Measurements from ENCODE around the gene ZNF575. TPM values are rescaled to one million over a fixed set of nuclear protein-coding genes. Genes with fewer than 3 reads are reported as not detected.

Gene ZNF575
- total and polyA plus RNA-seq, 10 of the 15 experiments (the other 5 are each of a cell fraction or from before 2014, with no cell fraction given): 0.18 to 2.8 (median 0.75) TPM

DNA sequence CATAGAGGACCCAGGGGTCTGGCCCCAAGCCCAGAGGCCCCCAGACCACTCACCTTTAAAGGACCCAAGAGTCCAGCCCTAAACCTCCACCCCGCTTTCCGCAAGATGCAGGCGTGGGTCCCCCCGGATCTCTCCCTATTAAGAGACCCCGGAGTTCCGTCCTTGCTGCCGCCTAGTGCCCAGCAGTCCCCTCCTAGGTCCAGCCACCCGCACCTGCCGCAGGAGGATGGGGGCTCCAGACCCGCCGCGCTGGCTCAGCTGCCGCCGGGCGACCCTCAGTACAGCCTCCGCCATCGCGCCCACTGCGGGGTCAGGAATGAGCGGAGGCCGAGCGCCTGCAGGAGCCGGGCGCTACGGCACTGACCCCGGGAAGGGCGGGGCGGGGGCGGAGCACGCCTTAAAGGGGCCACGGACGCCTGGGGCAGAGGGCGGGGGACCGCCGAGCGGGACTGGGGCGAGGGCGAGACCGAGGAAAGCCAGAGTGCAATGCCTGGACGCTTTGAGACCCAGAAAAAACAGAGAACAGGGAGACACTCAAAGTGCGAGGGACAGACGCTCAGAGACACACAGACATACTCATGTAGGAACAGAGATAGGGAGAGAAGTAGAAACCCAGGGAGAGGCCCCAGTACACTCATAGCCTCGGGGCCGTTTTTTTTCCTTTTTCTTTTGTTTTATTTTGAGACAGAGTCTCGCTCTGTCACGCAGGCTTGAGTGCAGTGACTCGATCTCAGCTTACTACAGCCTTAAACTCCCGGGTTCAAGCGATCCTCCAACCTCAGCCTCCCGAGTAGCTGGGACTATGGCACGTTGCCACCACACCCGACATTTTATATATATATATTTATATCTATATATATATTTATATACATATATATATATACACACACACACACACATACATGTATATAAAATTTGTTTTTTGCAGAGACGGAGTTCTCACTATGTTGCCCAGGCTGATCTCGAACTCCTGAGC is 5.8 kb upstream of the ZNF575 start, which contains the start of gene ETHE1 (continued):
- TF ChIP-seq, protein P1, sequence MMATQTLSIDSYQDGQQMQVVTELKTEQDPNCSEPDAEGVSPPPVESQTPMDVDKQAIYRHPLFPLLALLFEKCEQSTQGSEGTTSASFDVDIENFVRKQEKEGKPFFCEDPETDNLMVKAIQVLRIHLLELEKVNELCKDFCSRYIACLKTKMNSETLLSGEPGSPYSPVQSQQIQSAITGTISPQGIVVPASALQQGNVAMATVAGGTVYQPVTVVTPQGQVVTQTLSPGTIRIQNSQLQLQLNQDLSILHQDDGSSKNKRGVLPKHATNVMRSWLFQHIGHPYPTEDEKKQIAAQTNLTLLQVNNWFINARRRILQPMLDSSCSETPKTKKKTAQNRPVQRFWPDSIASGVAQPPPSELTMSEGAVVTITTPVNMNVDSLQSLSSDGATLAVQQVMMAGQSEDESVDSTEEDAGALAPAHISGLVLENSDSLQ (IDR thresholded peaks at IDR 0.05): no peak
- TF ChIP-seq NBN (IDR thresholded peaks at IDR 0.05): no peak
- TF ChIP-seq CHD2 (IDR thresholded peaks at IDR 0.05; ENCODE audit: borderline replicate concordance, low read depth, low read length): no peak
- no peak; the same call in 1 of the 2 replicates for TF ChIP-seq DPF2 (IDR thresholded peaks at IDR 0.05)
- TF ChIP-seq FOS (IDR thresholded peaks at IDR 0.05; ENCODE audit: borderline replicate concordance, extremely low read depth, insufficient read length): no peak
- TF ChIP-seq, protein P2, sequence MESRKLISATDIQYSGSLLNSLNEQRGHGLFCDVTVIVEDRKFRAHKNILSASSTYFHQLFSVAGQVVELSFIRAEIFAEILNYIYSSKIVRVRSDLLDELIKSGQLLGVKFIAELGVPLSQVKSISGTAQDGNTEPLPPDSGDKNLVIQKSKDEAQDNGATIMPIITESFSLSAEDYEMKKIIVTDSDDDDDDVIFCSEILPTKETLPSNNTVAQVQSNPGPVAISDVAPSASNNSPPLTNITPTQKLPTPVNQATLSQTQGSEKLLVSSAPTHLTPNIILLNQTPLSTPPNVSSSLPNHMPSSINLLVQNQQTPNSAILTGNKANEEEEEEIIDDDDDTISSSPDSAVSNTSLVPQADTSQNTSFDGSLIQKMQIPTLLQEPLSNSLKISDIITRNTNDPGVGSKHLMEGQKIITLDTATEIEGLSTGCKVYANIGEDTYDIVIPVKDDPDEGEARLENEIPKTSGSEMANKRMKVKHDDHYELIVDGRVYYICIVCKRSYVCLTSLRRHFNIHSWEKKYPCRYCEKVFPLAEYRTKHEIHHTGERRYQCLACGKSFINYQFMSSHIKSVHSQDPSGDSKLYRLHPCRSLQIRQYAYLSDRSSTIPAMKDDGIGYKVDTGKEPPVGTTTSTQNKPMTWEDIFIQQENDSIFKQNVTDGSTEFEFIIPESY (IDR thresholded peaks at IDR 0.05): no peak
- TF ChIP-seq CHD4 (IDR thresholded peaks at IDR 0.05): no peak
- TF ChIP-seq RELA (IDR thresholded peaks at IDR 0.05; ENCODE audit: borderline replicate concordance, partially characterized antibody): no peak
- TF ChIP-seq NR2C1 (IDR thresholded peaks at IDR 0.05): peak; percentile 84
- peak in 1 of 2 experiments; percentile 83; a peak in 2 of 3 replicates for TF ChIP-seq EGR1 (IDR thresholded peaks at IDR 0.05; ENCODE audit: borderline replicate concordance in 1 of 2, low read depth in 2 of 2, low read length in 2 of 2)
- TF ChIP-seq POU2F2 (IDR thresholded peaks at IDR 0.05; ENCODE audit: borderline replicate concordance, low read depth, low read length): peak; percentile 28; the same call in 1 of the 3 replicates
- TF ChIP-seq ZNF274 (IDR thresholded peaks at IDR 0.05; ENCODE audit: insufficient read depth, insufficient read length): no peak
- TF ChIP-seq KLF5 (IDR thresholded peaks at IDR 0.05; ENCODE audit: partially characterized antibody): no peak
- no peak for TF ChIP-seq CTCF (IDR thresholded peaks at IDR 0.05 in 2 of 3, conservative IDR thresholded peaks at IDR 0.05 in 1 of 3; ENCODE audit: control insufficient read depth in 2 of 3, extremely low read depth in 1 of 3, insufficient read depth in 1 of 3, low read depth in 3 of 3, low read length in 3 of 3)
- 0 out of 4 replicates have a peak, but pooled peaks of 1 of the 2 experiments have one; percentile 19 for TF ChIP-seq SRF (IDR thresholded peaks at IDR 0.05; ENCODE audit: low read depth in 2 of 2, low read length in 2 of 2)
- TF ChIP-seq ZBED1 (IDR thresholded peaks at IDR 0.05; ENCODE audit: borderline replicate concordance): no peak
- TF ChIP-seq EP300 (IDR thresholded peaks at IDR 0.05; ENCODE audit: borderline replicate concordance in 1 of 2, control insufficient read depth in 1 of 2, low read depth in 2 of 2, low read length in 2 of 2): no peak
- TF ChIP-seq ZNF24 (IDR thresholded peaks at IDR 0.05): no peak
- no peak; the same call in 1 of the 2 replicates for TF ChIP-seq RUNX3 (IDR thresholded peaks at IDR 0.05; ENCODE audit: low read length)
- TF ChIP-seq IKZF1 (conservative IDR thresholded peaks at IDR 0.05): peak; percentile 67; the same call in 1 of the 2 replicates
- no peak for TF ChIP-seq BCL11A (IDR thresholded peaks at IDR 0.05; ENCODE audit: low read depth, low read length)
- TF ChIP-seq BACH1 (IDR thresholded peaks at IDR 0.05; ENCODE audit: borderline replicate concordance): no peak
- TF ChIP-seq, protein P3, sequence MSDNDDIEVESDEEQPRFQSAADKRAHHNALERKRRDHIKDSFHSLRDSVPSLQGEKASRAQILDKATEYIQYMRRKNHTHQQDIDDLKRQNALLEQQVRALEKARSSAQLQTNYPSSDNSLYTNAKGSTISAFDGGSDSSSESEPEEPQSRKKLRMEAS (IDR thresholded peaks at IDR 0.05; ENCODE audit: low read depth, low read length): no peak; the same call in 1 of the 2 replicates
- TF ChIP-seq TCF12 (IDR thresholded peaks at IDR 0.05; ENCODE audit: low read depth, low read length): 0 out of 2 replicates have a peak, but pooled peaks have one; percentile 32
- no peak for TF ChIP-seq SIN3A (IDR thresholded peaks at IDR 0.05; ENCODE audit: low read depth, low read length)
- TF ChIP-seq ZNF622 (IDR thresholded peaks at IDR 0.05): no peak

Measured in GM12878 (cell line).